HCT116 (cell line): ENCODE measurements around the gene CERS5. TPM values are rescaled to one million over a fixed set of nuclear protein-coding genes. Genes with fewer than 3 reads are reported as not detected.

ENCODE experiments used
- ATAC-seq: fragments of 200-7000 bp; cut with Tn5 transposase; 2 replicates; pipeline ENCODE4 v1.9.1; 2020; ENCODE audit warnings: mild to moderate bottlenecking, moderate library complexity
- BruUV-seq: library from RNA; stranded (reverse); fragments of 400-500 nt; replicated peaks from 2 replicates; lab custom pipeline; 2021; lab: Mats Ljungman, UMichigan
- CTCF ChIA-PET: fragments of 300-600 bp; sonication (Branson Sonifier 250); formaldehyde crosslinking; loops from one replicate; lab custom pipeline; 2021; ENCODE audit warnings: antibody characterized with exemption; lab: Charles Lee
- POLR2A ChIA-PET: fragments of 300-600, 350-600 bp; sonication (Branson Sonifier 250); formaldehyde crosslinking; loops from one replicate; lab custom pipeline; 2021; ENCODE audit warnings: antibody characterized with exemption; lab: Charles Lee
- RAD21 ChIA-PET, 2 experiments: fragments of 300-600 bp; sonication (Branson Sonifier 250); formaldehyde crosslinking; loops; one replicate each; lab custom pipeline; 2023; ENCODE audit warnings: low total read pairs in 2 of 2; ENCODE audit not compliant: uncharacterized antibody in 2 of 2, unreplicated experiment in 2 of 2, low non-redundant PET in 1 of 2; lab: Charles Lee
- DNase-seq: peaks from one replicate; pipeline ENCODE4 v3.0.0-alpha.2; 2010; ENCODE audit warnings: low read depth, low spot score
- H2AFZ ChIP-seq: fragments of 200-600 bp; shearing (Covaris generic), sonication (generic); 2 replicates; pipeline ENCODE4 v1.6.1; 2017; ENCODE audit warnings: low read depth, mixed run types, mixed read lengths, antibody characterized with exemption, low read length; ENCODE audit not compliant: poor library complexity, severe bottlenecking
- H3K27ac ChIP-seq: 2 replicates; pipeline ENCODE4 v1.5.1; 2012; ENCODE audit warnings: low read depth, low read length
- H3K27me3 ChIP-seq: fragments of 200-600 bp; sonication (generic); 2 replicates; pipeline ENCODE4 v1.6.1; 2016; ENCODE audit warnings: mixed run types, low read length, mixed read lengths; ENCODE audit not compliant: insufficient read depth
- H3K36me3 ChIP-seq, 2 experiments: fragments of 200-500 bp in 1 of 2; fragments of 200-600 bp in 1 of 2; sonication (Bioruptor generic) in 1 of 2; sonication (generic) in 1 of 2; 2 replicates each; pipeline versions ENCODE4 v1.5.1 to v1.6.1; 2014 to 2016; ENCODE audit warnings: low read length in 2 of 2, inconsistent platforms in 1 of 2, mixed read lengths in 1 of 2, mixed run types in 1 of 2; ENCODE audit not compliant: insufficient read depth in 2 of 2, control insufficient read depth in 1 of 2
- H3K4me1 ChIP-seq, 2 experiments: fragments of 200-600 bp in 1 of 2; sonication (generic) in 1 of 2; 2 replicates each; pipeline versions ENCODE4 v1.5.1 to v1.6.1; 2012 to 2017; ENCODE audit warnings: low read length in 2 of 2, inconsistent platforms in 1 of 2, mild to moderate bottlenecking in 1 of 2, mixed read lengths in 1 of 2, mixed run types in 1 of 2, moderate library complexity in 1 of 2; ENCODE audit not compliant: insufficient read depth in 2 of 2, control insufficient read depth in 1 of 2
- H3K4me2 ChIP-seq: fragments of 200-600 bp; sonication (generic); 2 replicates; pipeline ENCODE4 v1.6.1; 2017; ENCODE audit warnings: mixed run types, low read length, mixed read lengths
- H3K4me3 ChIP-seq, 2 experiments: fragments of 200-600 bp in 1 of 2; sonication (generic) in 1 of 2; replicated peaks in 1 of 2; 2 replicates each; pipeline ENCODE4 v1.5.1; 2011 to 2016; ENCODE audit warnings: low read length in 2 of 2, control low read depth in 1 of 2, low read depth in 1 of 2, mild to moderate bottlenecking in 1 of 2, mixed read lengths in 1 of 2, mixed run types in 1 of 2
- H3K79me2 ChIP-seq: fragments of 200-600 bp; sonication (generic); 2 replicates; pipeline ENCODE4 v1.6.1; 2017; ENCODE audit warnings: mild to moderate bottlenecking, mixed run types, low read length, moderate library complexity, mixed read lengths; ENCODE audit not compliant: insufficient read depth
- H3K9ac ChIP-seq: fragments of 200-600 bp; sonication (generic); 2 replicates; pipeline ENCODE4 v1.6.1; 2016; ENCODE audit warnings: low read length, mixed read lengths
- H3K9me2 ChIP-seq: fragments of 200-600 bp; sonication (generic), shearing (Covaris generic); 2 replicates; pipeline ENCODE4 v1.6.1; 2017; ENCODE audit warnings: mixed run types, mild to moderate bottlenecking, moderate library complexity; ENCODE audit not compliant: insufficient read depth
- H3K9me3 ChIP-seq, 2 experiments: fragments of 200-500 bp in 1 of 2; fragments of 200-600 bp in 1 of 2; sonication (Bioruptor generic) in 1 of 2; sonication (generic) in 1 of 2; 2 replicates each; pipeline ENCODE4 v1.6.1; 2014 to 2017; ENCODE audit warnings: low read length in 2 of 2, mixed read lengths in 2 of 2, inconsistent platforms in 1 of 2, low read depth in 1 of 2, mild to moderate bottlenecking in 1 of 2, mixed run types in 1 of 2, moderate library complexity in 1 of 2; ENCODE audit not compliant: control insufficient read depth in 1 of 2, insufficient read depth in 1 of 2
- H4K20me1 ChIP-seq: fragments of 200-600 bp; sonication (generic), shearing (Covaris generic); 2 replicates; pipeline ENCODE4 v1.6.1; 2017; ENCODE audit warnings: mixed run types, mild to moderate bottlenecking, moderate library complexity; ENCODE audit not compliant: insufficient read depth
- EZH2phosphoT487 ChIP-seq: fragments of 200-600 bp; IDR thresholded peaks from 2 replicates; pipeline ENCODE4 v1.6.1; 2018; ENCODE audit warnings: antibody characterized with exemption, borderline replicate concordance
- POLR2AphosphoS5 ChIP-seq: IDR thresholded peaks from 2 replicates; pipeline ENCODE4 v1.6.1; 2011; ENCODE audit warnings: mild to moderate bottlenecking, low read depth, low read length, moderate library complexity
- REST ChIP-seq: IDR thresholded peaks from 2 replicates; pipeline ENCODE4 v1.6.1; 2012; ENCODE audit warnings: low read depth
- SP1 ChIP-seq: IDR thresholded peaks from 2 replicates; pipeline ENCODE4 v1.6.1; 2012; ENCODE audit warnings: low read depth
- intact Hi-C: fragments of 100-400 bp; cut with micrococcal nuclease; formaldehyde crosslinking; loops from 2 replicates; pipeline ENCODE4 v1.10.0; 2022
- total RNA-seq: library from RNA; stranded (reverse); gene quantifications from one replicate; pipeline ENCODE4 v1.2.1, GENCODE V29; 2021; ENCODE audit not compliant: unreplicated experiment
- TF ChIP-seq, protein P1 (sequence below): IDR thresholded peaks from 2 replicates; pipeline ENCODE4 v1.6.1; 2011; ENCODE audit warnings: mild to moderate bottlenecking, low read length, moderate library complexity; ENCODE audit not compliant: insufficient replicate concordance; ENCODE audit errors: extremely low read depth

CERS5 gene
- total RNA-seq, 1 experiment from 2014 or later, result 33.4 TPM

DNA sequence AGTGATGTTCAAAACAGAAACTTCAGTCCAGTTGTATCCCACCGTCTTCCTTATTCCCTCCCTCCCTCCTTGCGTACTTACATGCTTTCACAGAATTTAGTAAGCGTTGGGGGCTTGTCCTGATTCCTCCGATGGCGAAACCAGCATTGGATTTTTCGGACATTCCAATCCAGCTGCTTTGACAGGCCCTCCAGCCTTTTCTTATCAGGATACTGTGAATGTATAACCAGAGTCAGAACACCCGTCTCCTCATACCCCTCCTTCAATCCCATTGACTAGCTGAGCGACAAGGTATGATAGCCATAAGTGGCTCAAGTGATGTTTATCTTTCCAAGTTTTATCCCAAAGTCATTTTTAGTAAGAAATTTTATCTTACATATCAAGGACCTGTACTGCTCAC, 24.2 kb downstream of the CERS5 start:
- TF ChIP-seq SP1, result no peak
- no peak for TF ChIP-seq REST
- TF ChIP-seq EZH2phosphoT487, result no peak
- TF ChIP-seq, protein P1, sequence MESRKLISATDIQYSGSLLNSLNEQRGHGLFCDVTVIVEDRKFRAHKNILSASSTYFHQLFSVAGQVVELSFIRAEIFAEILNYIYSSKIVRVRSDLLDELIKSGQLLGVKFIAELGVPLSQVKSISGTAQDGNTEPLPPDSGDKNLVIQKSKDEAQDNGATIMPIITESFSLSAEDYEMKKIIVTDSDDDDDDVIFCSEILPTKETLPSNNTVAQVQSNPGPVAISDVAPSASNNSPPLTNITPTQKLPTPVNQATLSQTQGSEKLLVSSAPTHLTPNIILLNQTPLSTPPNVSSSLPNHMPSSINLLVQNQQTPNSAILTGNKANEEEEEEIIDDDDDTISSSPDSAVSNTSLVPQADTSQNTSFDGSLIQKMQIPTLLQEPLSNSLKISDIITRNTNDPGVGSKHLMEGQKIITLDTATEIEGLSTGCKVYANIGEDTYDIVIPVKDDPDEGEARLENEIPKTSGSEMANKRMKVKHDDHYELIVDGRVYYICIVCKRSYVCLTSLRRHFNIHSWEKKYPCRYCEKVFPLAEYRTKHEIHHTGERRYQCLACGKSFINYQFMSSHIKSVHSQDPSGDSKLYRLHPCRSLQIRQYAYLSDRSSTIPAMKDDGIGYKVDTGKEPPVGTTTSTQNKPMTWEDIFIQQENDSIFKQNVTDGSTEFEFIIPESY, result no peak
- no peak for TF ChIP-seq POLR2AphosphoS5
- Histone ChIP-seq H3K79me2 (peaks cover 7% of the 10 kb centered on the region; the same call in 1 of the 2 replicates), H3K4me2 (no peak overlapping the region), H3K4me1 (no peaks in the 10 kb centered on the region), H3K9me3 (no peaks in the 10 kb centered on the region), H3K9me2 (no peaks in the 10 kb centered on the region), H3K36me3 (peaks cover 0 to 3% of the 10 kb centered on the region in 2 experiments; a peak in 2 of 4 replicates), H3K4me3 (no peak overlapping the region), H3K27me3 (no peaks in the 10 kb centered on the region), H2AFZ (no peak overlapping the region), H4K20me1 (no peaks in the 10 kb centered on the region), H3K9ac (no peak overlapping the region), H3K27ac (no peak overlapping the region)
- CTCF ChIA-PET, result interaction anchor here (0.7 kb wide), 1 partner anchor 1209 kb away, joined by 3 read pairs; no protein-coding TSS in a partner anchor
- DNase-seq (no peak), ATAC-seq (no peak)
- no TSS peak for BruUV-seq
- RAD21 ChIA-PET, result interaction anchor here in 1 of 2 experiments (0.7 kb wide), 1 partner anchor 31 kb away, joined by 3 read pairs; no protein-coding TSS in a partner anchor
- intact Hi-C loops, result no loop called here
- POLR2A ChIA-PET, result no interaction called here
